WTC11 (cell line): Measurements from ENCODE around the gene MMP28. TPM values are rescaled to one million over a fixed set of nuclear protein-coding genes. Genes with fewer than 3 reads are reported as not detected.
A peak's percentile ranks its signal among the peaks of the same experiment; 100 is the strongest.

Experiments
- ATAC-seq: fragments of 200-7000 bp; cut with Tn5 transposase; 2 replicates; pipeline ENCODE4 v1.10.0; 2021; ENCODE audit warnings: mild to moderate bottlenecking, moderate library complexity
- CTCF ChIA-PET: fragments of 300-600 bp; sonication (Branson Sonifier 250); formaldehyde crosslinking; loops from one replicate; lab custom pipeline; 2021; ENCODE audit warnings: antibody characterized with exemption; lab: Charles Lee
- POLR2A ChIA-PET: fragments of 350-600 bp; sonication (Branson Sonifier 250); formaldehyde crosslinking; loops from one replicate; lab custom pipeline; 2021; ENCODE audit warnings: antibody characterized with exemption; lab: Charles Lee
- DNase-seq: peaks from one replicate; pipeline ENCODE4 v3.0.0; 2021; ENCODE audit warnings: low spot score
- H3K27ac Mint-ChIP-seq: 2 replicates; pipeline ENCODE4 v1.8.0; 2021; ENCODE audit warnings: mixed read lengths
- H3K27me3 Mint-ChIP-seq: 2 replicates; pipeline ENCODE4 v1.8.0; 2021; ENCODE audit warnings: low read depth, mild to moderate bottlenecking, moderate library complexity, mixed read lengths
- H3K36me3 Mint-ChIP-seq: 2 replicates; pipeline ENCODE4 v1.8.0; 2021; ENCODE audit warnings: mixed read lengths
- H3K4me1 Mint-ChIP-seq: 2 replicates; pipeline ENCODE4 v1.8.0; 2022; ENCODE audit warnings: mixed read lengths
- H3K4me3 Mint-ChIP-seq: 2 replicates; pipeline ENCODE4 v1.8.0; 2021; ENCODE audit warnings: mild to moderate bottlenecking, moderate library complexity, mixed read lengths
- H3K9me3 Mint-ChIP-seq: 2 replicates; pipeline ENCODE4 v1.8.0; 2021; ENCODE audit warnings: mixed read lengths
- CREB1 ChIP-seq: sonication (generic); formaldehyde crosslinking; IDR thresholded peaks from 2 replicates; pipeline ENCODE4 v1.8.0; 2023; ENCODE audit warnings: mild to moderate bottlenecking, missing genetic modification reagents
- EMX1 ChIP-seq: fragments of 250-450 bp; sonication (Bioruptor Pico); IDR thresholded peaks from 2 replicates; pipeline ENCODE4 v1.8.0; 2021; ENCODE audit warnings: mild to moderate bottlenecking
- ESRRA ChIP-seq: sonication (generic); formaldehyde crosslinking; IDR thresholded peaks from 2 replicates; pipeline ENCODE4 v1.8.1; 2022; ENCODE audit warnings: mild to moderate bottlenecking, missing genetic modification reagents, borderline replicate concordance
- FOXK1 ChIP-seq: sonication (generic); formaldehyde crosslinking; IDR thresholded peaks from 2 replicates; pipeline ENCODE4 v1.8.0; 2022; ENCODE audit warnings: mild to moderate bottlenecking, moderate library complexity, missing genetic modification reagents
- FOXP1 ChIP-seq: sonication (generic); formaldehyde crosslinking; IDR thresholded peaks from 2 replicates; pipeline ENCODE4 v1.8.0; 2022; ENCODE audit warnings: missing genetic modification reagents, mild to moderate bottlenecking, moderate library complexity, borderline replicate concordance
- FOXP4 ChIP-seq: sonication (generic); formaldehyde crosslinking; IDR thresholded peaks from 2 replicates; pipeline ENCODE4 v1.8.0; 2022; ENCODE audit warnings: mild to moderate bottlenecking, missing genetic modification reagents
- GABPB1 ChIP-seq: sonication (generic); formaldehyde crosslinking; IDR thresholded peaks from 2 replicates; pipeline ENCODE4 v1.8.1; 2023; ENCODE audit warnings: mild to moderate bottlenecking, missing genetic modification reagents
- GRHL2 ChIP-seq: fragments of 250-450 bp; sonication (Bioruptor Pico); IDR thresholded peaks from 2 replicates; pipeline ENCODE4 v1.8.0; 2022; ENCODE audit warnings: mild to moderate bottlenecking, moderate library complexity; ENCODE audit not compliant: insufficient replicate concordance, severe bottlenecking
- GTF2I ChIP-seq: fragments of 250-450 bp; sonication (Bioruptor Pico); conservative IDR thresholded peaks from 2 replicates; pipeline ENCODE4 v1.4.0; 2021; ENCODE audit warnings: mild to moderate bottlenecking
- RELA ChIP-seq: sonication (generic); formaldehyde crosslinking; IDR thresholded peaks from 2 replicates; pipeline ENCODE4 v1.8.1; 2022; ENCODE audit warnings: missing genetic modification reagents, mild to moderate bottlenecking, borderline replicate concordance
- USF1 ChIP-seq: sonication (generic); formaldehyde crosslinking; IDR thresholded peaks from 2 replicates; pipeline ENCODE4 v1.8.0; 2022; ENCODE audit warnings: mild to moderate bottlenecking, missing genetic modification reagents
- ZNF232 ChIP-seq: sonication (generic); formaldehyde crosslinking; IDR thresholded peaks from 2 replicates; pipeline ENCODE4 v1.8.0; 2022; ENCODE audit warnings: mild to moderate bottlenecking, missing genetic modification reagents
- ZNF281 ChIP-seq: sonication (generic); formaldehyde crosslinking; IDR thresholded peaks from 2 replicates; pipeline ENCODE4 v1.8.0; 2023; ENCODE audit warnings: mild to moderate bottlenecking, missing genetic modification reagents
- ZNF423 ChIP-seq: fragments of 250-450 bp; sonication (Bioruptor Pico); IDR thresholded peaks from 2 replicates; pipeline ENCODE4 v2.1.2; 2022; ENCODE audit warnings: mild to moderate bottlenecking, moderate library complexity
- total RNA-seq: library from RNA; stranded (reverse); gene quantifications from 3 replicates; pipeline ENCODE4 v1.2.3, GENCODE V29; 2021
- TF ChIP-seq, protein P1 (sequence below): sonication (generic); formaldehyde crosslinking; IDR thresholded peaks from 2 replicates; pipeline ENCODE4 v1.8.1; 2023; ENCODE audit warnings: mild to moderate bottlenecking, moderate library complexity, missing genetic modification reagents
- TF ChIP-seq, protein P2 (sequence below): sonication (generic); formaldehyde crosslinking; IDR thresholded peaks from 2 replicates; pipeline ENCODE4 v1.8.0; 2023; ENCODE audit warnings: missing genetic modification reagents
- TF ChIP-seq, protein P3 (sequence below): sonication (generic); formaldehyde crosslinking; IDR thresholded peaks from 2 replicates; pipeline ENCODE4 v1.8.1; 2023; ENCODE audit warnings: mild to moderate bottlenecking, missing genetic modification reagents
- TF ChIP-seq, protein P4 (sequence below): sonication (generic); formaldehyde crosslinking; IDR thresholded peaks from 2 replicates; pipeline ENCODE4 v1.8.1; 2022; ENCODE audit warnings: mild to moderate bottlenecking, moderate library complexity, missing genetic modification reagents

The MMP28 gene
- total RNA-seq, 1 experiment from 2014 or later = 0.22 TPM

DNA sequence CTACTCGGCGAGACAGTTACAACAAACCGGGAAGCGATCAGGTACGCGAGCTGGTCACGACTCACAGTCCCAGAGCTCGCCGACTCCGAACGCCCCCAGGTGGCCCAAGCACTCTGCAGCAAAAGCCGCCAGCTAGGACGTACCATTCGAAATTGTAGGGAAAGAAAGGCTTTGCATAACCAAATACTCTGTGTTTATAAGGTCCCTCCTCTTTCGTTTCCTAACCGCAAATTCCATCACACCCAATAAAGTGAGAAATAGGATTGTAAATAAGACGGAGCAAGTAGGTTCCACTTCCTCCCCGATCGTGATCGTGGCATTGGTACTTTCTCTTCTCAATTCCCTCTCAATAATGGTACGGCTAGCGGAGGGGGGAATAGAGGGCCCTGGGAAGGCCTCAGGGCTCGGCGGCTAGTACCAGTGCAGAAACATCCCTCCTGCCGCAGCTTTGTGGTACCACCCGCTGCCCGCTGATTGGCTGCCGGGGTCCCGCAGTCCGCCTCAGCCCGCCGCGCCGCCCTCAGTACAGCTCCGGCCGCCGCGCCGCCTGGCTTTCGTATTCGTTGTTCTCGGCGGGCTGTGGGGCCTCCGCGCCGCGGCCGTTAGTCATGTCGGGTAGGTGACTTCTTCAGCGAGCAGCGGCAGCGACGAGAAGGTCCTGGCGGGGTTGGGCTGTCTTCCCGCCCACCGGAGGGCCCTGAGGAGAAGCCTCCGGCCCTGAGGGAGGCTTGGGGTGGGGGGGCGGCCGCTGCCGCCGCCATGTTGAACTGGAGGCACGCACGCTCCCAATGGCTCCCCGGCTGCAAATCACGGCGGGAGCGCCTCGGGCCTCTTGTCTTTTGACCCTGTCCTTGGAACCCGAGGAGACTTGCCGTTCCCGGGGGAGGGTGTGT lies 13.8 kb upstream of the MMP28 start, which contains the start of gene TAF15 (continued):
- TF ChIP-seq, protein P1, sequence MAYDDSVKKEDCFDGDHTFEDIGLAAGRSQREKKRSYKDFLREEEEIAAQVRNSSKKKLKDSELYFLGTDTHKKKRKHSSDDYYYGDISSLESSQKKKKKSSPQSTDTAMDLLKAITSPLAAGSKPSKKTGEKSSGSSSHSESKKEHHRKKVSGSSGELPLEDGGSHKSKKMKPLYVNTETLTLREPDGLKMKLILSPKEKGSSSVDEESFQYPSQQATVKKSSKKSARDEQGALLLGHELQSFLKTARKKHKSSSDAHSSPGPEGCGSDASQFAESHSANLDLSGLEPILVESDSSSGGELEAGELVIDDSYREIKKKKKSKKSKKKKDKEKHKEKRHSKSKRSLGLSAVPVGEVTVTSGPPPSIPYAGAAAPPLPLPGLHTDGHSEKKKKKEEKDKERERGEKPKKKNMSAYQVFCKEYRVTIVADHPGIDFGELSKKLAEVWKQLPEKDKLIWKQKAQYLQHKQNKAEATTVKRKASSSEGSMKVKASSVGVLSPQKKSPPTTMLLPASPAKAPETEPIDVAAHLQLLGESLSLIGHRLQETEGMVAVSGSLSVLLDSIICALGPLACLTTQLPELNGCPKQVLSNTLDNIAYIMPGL = peak; percentile 85; the same call in 1 of the 2 replicates
- TF ChIP-seq, protein P2, sequence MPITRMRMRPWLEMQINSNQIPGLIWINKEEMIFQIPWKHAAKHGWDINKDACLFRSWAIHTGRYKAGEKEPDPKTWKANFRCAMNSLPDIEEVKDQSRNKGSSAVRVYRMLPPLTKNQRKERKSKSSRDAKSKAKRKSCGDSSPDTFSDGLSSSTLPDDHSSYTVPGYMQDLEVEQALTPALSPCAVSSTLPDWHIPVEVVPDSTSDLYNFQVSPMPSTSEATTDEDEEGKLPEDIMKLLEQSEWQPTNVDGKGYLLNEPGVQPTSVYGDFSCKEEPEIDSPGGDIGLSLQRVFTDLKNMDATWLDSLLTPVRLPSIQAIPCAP (CRISPR knock-in tag) = peak; percentile 21; the same call in 1 of the 2 replicates
- TF ChIP-seq, protein P3, sequence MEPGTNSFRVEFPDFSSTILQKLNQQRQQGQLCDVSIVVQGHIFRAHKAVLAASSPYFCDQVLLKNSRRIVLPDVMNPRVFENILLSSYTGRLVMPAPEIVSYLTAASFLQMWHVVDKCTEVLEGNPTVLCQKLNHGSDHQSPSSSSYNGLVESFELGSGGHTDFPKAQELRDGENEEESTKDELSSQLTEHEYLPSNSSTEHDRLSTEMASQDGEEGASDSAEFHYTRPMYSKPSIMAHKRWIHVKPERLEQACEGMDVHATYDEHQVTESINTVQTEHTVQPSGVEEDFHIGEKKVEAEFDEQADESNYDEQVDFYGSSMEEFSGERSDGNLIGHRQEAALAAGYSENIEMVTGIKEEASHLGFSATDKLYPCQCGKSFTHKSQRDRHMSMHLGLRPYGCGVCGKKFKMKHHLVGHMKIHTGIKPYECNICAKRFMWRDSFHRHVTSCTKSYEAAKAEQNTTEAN = peak; percentile 83; the same call in 1 of the 2 replicates
- TF ChIP-seq FOXP4 (CRISPR knock-in tag) (peak; percentile 76; the same call in 1 of the 2 replicates), ESRRA (peak; percentile 48; the same call in 1 of the 2 replicates), RELA (no peak; the same call in 1 of the 2 replicates), FOXP1 (CRISPR knock-in tag) (peak; percentile 91), ZNF232 (0 out of 2 replicates have a peak, but pooled peaks have one; percentile 44)
- TF ChIP-seq, protein P4, sequence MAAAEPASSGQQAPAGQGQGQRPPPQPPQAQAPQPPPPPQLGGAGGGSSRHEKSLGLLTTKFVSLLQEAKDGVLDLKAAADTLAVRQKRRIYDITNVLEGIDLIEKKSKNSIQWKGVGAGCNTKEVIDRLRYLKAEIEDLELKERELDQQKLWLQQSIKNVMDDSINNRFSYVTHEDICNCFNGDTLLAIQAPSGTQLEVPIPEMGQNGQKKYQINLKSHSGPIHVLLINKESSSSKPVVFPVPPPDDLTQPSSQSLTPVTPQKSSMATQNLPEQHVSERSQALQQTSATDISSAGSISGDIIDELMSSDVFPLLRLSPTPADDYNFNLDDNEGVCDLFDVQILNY (CRISPR knock-in tag) = peak; percentile 64; the same call in 1 of the 2 replicates

- no peak for ATAC-seq
- Mint-ChIP-seq H3K27me3 (no peaks in the 10 kb centered on the region), H3K4me3 (peak overlapping the region; percentile 99), H3K27ac (peak overlapping the region; percentile 99), H3K36me3 (peaks cover 17% of the 10 kb centered on the region), H3K4me1 (peaks cover 36% of the 10 kb centered on the region), H3K9me3 (no peaks in the 10 kb centered on the region)
- POLR2A ChIA-PET = interaction anchor here (0.6 to 3.2 kb wide), 12 partner anchors 11 to 230 kb away, joined by 3 to 37 read pairs (median 4); partner anchors contain the start of genes C17orf50, MMP28 and PEX12
- no peak for DNase-seq
- no peak for TF ChIP-seq GRHL2
- TF ChIP-seq, protein P2 (CRISPR knock-in tag) = no peak
- 0 out of 2 replicates have a peak, but pooled peaks have one; percentile 46 for TF ChIP-seq EMX1 (CRISPR knock-in tag)
- TF ChIP-seq GABPB1 = peak; percentile 94
- no peak for TF ChIP-seq ZNF423 (CRISPR knock-in tag)
- no peak for TF ChIP-seq ZNF281 (CRISPR knock-in tag)
- TF ChIP-seq USF1 = no peak
- TF ChIP-seq CREB1 (CRISPR knock-in tag) = no peak
- no peak for TF ChIP-seq FOXK1 (CRISPR knock-in tag)
- no peak for TF ChIP-seq GTF2I (CRISPR knock-in tag)
- no peak for TF ChIP-seq RELA
- CTCF ChIA-PET = interaction anchor here (0.6 to 3.4 kb wide), 24 partner anchors 9 to 726 kb away, joined by 3 to 161 read pairs (median 5); partner anchors contain the start of genes HEATR9, MMP28, MYO19 and PIGW
Observed at GRCh38 chr17:35808240-35808961, 13.0 kb upstream of the MMP28 start.
